Measurements from ENCODE around the gene MMP20.

MMP20 gene

GRCh38 chr11:102552020-102552419, 73.1 kb downstream of the MMP20 start:
- no peak for DNase-seq

GRCh38 chr11:102551169-102551781, 73.9 kb downstream of the MMP20 start:
- no peak for DNase-seq

GRCh38 chr11:102546923-102547471, 78.1 kb downstream of the MMP20 start:
- DNase-seq, result no peak

GRCh38 chr11:102546427-102546826, 78.7 kb downstream of the MMP20 start:
- DNase-seq, result no peak

GRCh38 chr11:102545701-102546100, 79.4 kb downstream of the MMP20 start:
- no peak for DNase-seq

GRCh38 chr11:102544594-102544993, 80.5 kb downstream of the MMP20 start:
- DNase-seq, result no peak

GRCh38 chr11:102539567-102539966, 85.6 kb downstream of the MMP20 start:
- no peak for DNase-seq

- DNase-seq, result no peak
Measured at GRCh38 chr11:102538932-102539331, 86.2 kb downstream of the MMP20 start.

- no peak for DNase-seq
Measured at GRCh38 chr11:102534261-102534872, 90.8 kb downstream of the MMP20 start.

GRCh38 chr11:102530558-102530957, 94.6 kb downstream of the MMP20 start, which contains the start of gene MMP7:
Gene MMP7 (minus strand): TSS chr11:102530747. CDS start chr11:102530700, 47 bp downstream.
- DNase-seq, result no peak

GRCh38 chr11:102528618-102529017, 96.5 kb downstream of the MMP20 start:
- DNase-seq, result no peak

- DNase-seq, result no peak
Measured at GRCh38 chr11:102527684-102528083, 97.4 kb downstream of the MMP20 start.

- no peak for DNase-seq
Measured at GRCh38 chr11:102527041-102527440, 98.1 kb downstream of the MMP20 start.
